ENCODE results near the gene MYLK2.

The MYLK2 gene

GRCh38 chr20:31849306-31849930 is 30.3 kb downstream of the MYLK2 start:
- Histone ChIP-seq H3K9ac (ENCODE audit: low read depth, low read length) (no peak overlapping the region), H3K36me3 (ENCODE audit: insufficient read depth, low read length) (no peaks in the 10 kb centered on the region), H3K27me3 (ENCODE audit: control insufficient read depth, insufficient read depth, low read length) (peaks cover 54% of the 10 kb centered on the region), H3K4me3 (ENCODE audit: low read length) (no peak overlapping the region), H3K4me2 (ENCODE audit: low read length) (no peak overlapping the region), H3K9me3 (replicated peaks; ENCODE audit: low read length) (no peaks in the 10 kb centered on the region), H3K4me1 (ENCODE audit: control insufficient read depth, insufficient read depth, low read length) (peaks cover 10% of the 10 kb centered on the region)

- Histone ChIP-seq H3K9ac (ENCODE audit: low read depth, low read length) (no peak overlapping the region), H3K4me3 (ENCODE audit: low read length) (no peak overlapping the region), H3K4me1 (ENCODE audit: control insufficient read depth, insufficient read depth, low read length) (no peaks in the 10 kb centered on the region), H3K9me3 (replicated peaks; ENCODE audit: low read length) (no peaks in the 10 kb centered on the region), H3K36me3 (ENCODE audit: insufficient read depth, low read length) (no peaks in the 10 kb centered on the region), H3K4me2 (ENCODE audit: low read length) (no peak overlapping the region), H3K27me3 (ENCODE audit: control insufficient read depth, insufficient read depth, low read length) (peaks cover 71% of the 10 kb centered on the region)
Observed at GRCh38 chr20:31851240-31851955, 32.2 kb downstream of the MYLK2 start.

GRCh38 chr20:31853481-31853880 is 34.3 kb downstream of the MYLK2 start:
- peaks cover 79% of the 10 kb centered on the region for H3K27me3 ChIP-seq (ENCODE audit: control insufficient read depth, insufficient read depth, low read length)
- no peaks in the 10 kb centered on the region for H3K9me3 ChIP-seq (replicated peaks; ENCODE audit: low read length)
- H3K36me3 ChIP-seq (ENCODE audit: insufficient read depth, low read length) = no peaks in the 10 kb centered on the region
- no peak overlapping the region for H3K4me3 ChIP-seq (ENCODE audit: low read length)
- no peak overlapping the region for H3K4me2 ChIP-seq (ENCODE audit: low read length)
- H3K4me1 ChIP-seq (ENCODE audit: control insufficient read depth, insufficient read depth, low read length) = no peaks in the 10 kb centered on the region
- H3K9ac ChIP-seq (ENCODE audit: low read depth, low read length) = no peak overlapping the region

GRCh38 chr20:31856516-31856915 is 37.4 kb downstream of the MYLK2 start:
- Histone ChIP-seq H3K27me3 (ENCODE audit: control insufficient read depth, insufficient read depth, low read length) (peaks cover 78% of the 10 kb centered on the region), H3K36me3 (ENCODE audit: insufficient read depth, low read length) (no peaks in the 10 kb centered on the region)

GRCh38 chr20:31857861-31858759 is 39.0 kb downstream of the MYLK2 start:
- Histone ChIP-seq H3K27me3 (ENCODE audit: control insufficient read depth, insufficient read depth, low read length) (peaks cover 90% of the 10 kb centered on the region), H3K36me3 (ENCODE audit: insufficient read depth, low read length) (no peaks in the 10 kb centered on the region), H3K9ac (ENCODE audit: low read depth, low read length) (no peak overlapping the region), H3K4me2 (ENCODE audit: low read length) (no peak overlapping the region), H3K4me1 (ENCODE audit: control insufficient read depth, insufficient read depth, low read length) (peaks cover 5% of the 10 kb centered on the region), H3K4me3 (ENCODE audit: low read length) (no peak overlapping the region), H3K9me3 (replicated peaks; ENCODE audit: low read length) (no peaks in the 10 kb centered on the region)

More at GRCh38 chr20:31856516-31856915, 37.4 kb downstream of the MYLK2 start:
- Histone ChIP-seq H3K4me1 (ENCODE audit: control insufficient read depth, insufficient read depth, low read length) (peaks cover 5% of the 10 kb centered on the region), H3K9ac (ENCODE audit: low read depth, low read length) (no peak overlapping the region), H3K4me2 (ENCODE audit: low read length) (no peak overlapping the region), H3K9me3 (replicated peaks; ENCODE audit: low read length) (no peaks in the 10 kb centered on the region), H3K4me3 (ENCODE audit: low read length) (no peak overlapping the region)

GRCh38 chr20:31858760-31859083 is 39.6 kb downstream of the MYLK2 start:
- no peak overlapping the region for H3K4me3 ChIP-seq (ENCODE audit: low read length)
- H3K4me2 ChIP-seq (ENCODE audit: low read length) = no peak overlapping the region
- no peaks in the 10 kb centered on the region for H3K9me3 ChIP-seq (replicated peaks; ENCODE audit: low read length)
- no peak overlapping the region for H3K9ac ChIP-seq (ENCODE audit: low read depth, low read length)
- H3K4me1 ChIP-seq (ENCODE audit: control insufficient read depth, insufficient read depth, low read length) = peaks cover 5% of the 10 kb centered on the region
- H3K36me3 ChIP-seq (ENCODE audit: insufficient read depth, low read length) = no peaks in the 10 kb centered on the region
- peaks cover 95% of the 10 kb centered on the region for H3K27me3 ChIP-seq (ENCODE audit: control insufficient read depth, insufficient read depth, low read length)

- peaks cover 95% of the 10 kb centered on the region for H3K27me3 ChIP-seq (ENCODE audit: control insufficient read depth, insufficient read depth, low read length)
- H3K36me3 ChIP-seq (ENCODE audit: insufficient read depth, low read length) = no peaks in the 10 kb centered on the region
Observed at GRCh38 chr20:31859266-31859997, 40.3 kb downstream of the MYLK2 start.

GRCh38 chr20:31859998-31860380 is 40.8 kb downstream of the MYLK2 start:
- peaks cover 95% of the 10 kb centered on the region for H3K27me3 ChIP-seq (ENCODE audit: control insufficient read depth, insufficient read depth, low read length)
- no peaks in the 10 kb centered on the region for H3K9me3 ChIP-seq (replicated peaks; ENCODE audit: low read length)
- no peak overlapping the region for H3K4me3 ChIP-seq (ENCODE audit: low read length)

More at GRCh38 chr20:31859266-31859997, 40.3 kb downstream of the MYLK2 start:
- Histone ChIP-seq H3K4me3 (ENCODE audit: low read length) (no peak overlapping the region), H3K4me1 (ENCODE audit: control insufficient read depth, insufficient read depth, low read length) (peaks cover 5% of the 10 kb centered on the region), H3K4me2 (ENCODE audit: low read length) (no peak overlapping the region), H3K9ac (ENCODE audit: low read depth, low read length) (no peak overlapping the region), H3K9me3 (replicated peaks; ENCODE audit: low read length) (no peaks in the 10 kb centered on the region)

GRCh38 chr20:31860390-31861134 is 41.4 kb downstream of the MYLK2 start:
- no peak overlapping the region for H3K4me3 ChIP-seq (ENCODE audit: low read length)
- peaks cover 95% of the 10 kb centered on the region for H3K27me3 ChIP-seq (ENCODE audit: control insufficient read depth, insufficient read depth, low read length)

More at GRCh38 chr20:31859998-31860380, 40.8 kb downstream of the MYLK2 start:
- Histone ChIP-seq H3K36me3 (ENCODE audit: insufficient read depth, low read length) (no peaks in the 10 kb centered on the region), H3K4me1 (ENCODE audit: control insufficient read depth, insufficient read depth, low read length) (peaks cover 5% of the 10 kb centered on the region), H3K9ac (ENCODE audit: low read depth, low read length) (no peak overlapping the region), H3K4me2 (ENCODE audit: low read length) (no peak overlapping the region)

GRCh38 chr20:31861135-31861384 is 41.9 kb downstream of the MYLK2 start:
- Histone ChIP-seq H3K4me3 (ENCODE audit: low read length) (peak overlapping the region; percentile 62), H3K27me3 (ENCODE audit: control insufficient read depth, insufficient read depth, low read length) (peaks cover 97% of the 10 kb centered on the region), H3K4me1 (ENCODE audit: control insufficient read depth, insufficient read depth, low read length) (peaks cover 5% of the 10 kb centered on the region), H3K9me3 (replicated peaks; ENCODE audit: low read length) (no peaks in the 10 kb centered on the region), H3K4me2 (ENCODE audit: low read length) (peak overlapping the region; percentile 80), H3K9ac (ENCODE audit: low read depth, low read length) (no peak overlapping the region), H3K36me3 (ENCODE audit: insufficient read depth, low read length) (no peaks in the 10 kb centered on the region)

More at GRCh38 chr20:31860390-31861134, 41.4 kb downstream of the MYLK2 start:
- H3K9me3 ChIP-seq (replicated peaks; ENCODE audit: low read length) = no peaks in the 10 kb centered on the region
- no peaks in the 10 kb centered on the region for H3K36me3 ChIP-seq (ENCODE audit: insufficient read depth, low read length)
- H3K9ac ChIP-seq (ENCODE audit: low read depth, low read length) = no peak overlapping the region
- H3K4me2 ChIP-seq (ENCODE audit: low read length) = peak overlapping the region; percentile 80
- H3K4me1 ChIP-seq (ENCODE audit: control insufficient read depth, insufficient read depth, low read length) = peaks cover 5% of the 10 kb centered on the region

Data from skeletal muscle satellite cell (primary cell).